H9 (cell line): Measurements from ENCODE around the gene PDE1C. TPM values are rescaled to one million over a fixed set of nuclear protein-coding genes. Genes with fewer than 3 reads are reported as not detected.

Source experiments
- DNase-seq: peaks from one replicate; pipeline ENCODE4 v3.0.0-alpha.2; 2017
- H2AFZ ChIP-seq: one replicate; pipeline ENCODE4 v1.6.1; 2013; ENCODE audit warnings: mild to moderate bottlenecking, low read length, control low read depth, moderate library complexity
- H2AK5ac ChIP-seq: 2 replicates; pipeline ENCODE4 v1.6.1; 2013; ENCODE audit warnings: low read length, control low read depth, mixed read lengths; ENCODE audit not compliant: insufficient read length
- H2BK120ac ChIP-seq: one replicate; pipeline ENCODE4 v1.6.1; 2013; ENCODE audit warnings: low read depth, mild to moderate bottlenecking, low read length, control low read depth, inconsistent platforms; ENCODE audit not compliant: poor library complexity, severe bottlenecking
- H2BK12ac ChIP-seq: 2 replicates; pipeline ENCODE4 v1.6.1; 2013; ENCODE audit warnings: low read length, control low read depth, mixed read lengths, low read depth; ENCODE audit not compliant: insufficient read length
- H2BK15ac ChIP-seq: 2 replicates; pipeline ENCODE4 v1.6.1; 2013; ENCODE audit warnings: low read depth, low read length, control low read depth
- H2BK20ac ChIP-seq: one replicate; pipeline ENCODE4 v1.6.1; 2013; ENCODE audit warnings: low read depth, mild to moderate bottlenecking, low read length, control low read depth, inconsistent platforms; ENCODE audit not compliant: poor library complexity, severe bottlenecking
- H2BK5ac ChIP-seq: 2 replicates; pipeline ENCODE4 v1.6.1; 2013; ENCODE audit warnings: low read length, control low read depth, mixed read lengths; ENCODE audit not compliant: insufficient read length
- H3K14ac ChIP-seq: 2 replicates; pipeline ENCODE4 v1.6.1; 2013; ENCODE audit warnings: low read length, control low read depth; ENCODE audit not compliant: insufficient read depth
- H3K18ac ChIP-seq: 2 replicates; pipeline ENCODE4 v1.6.1; 2013; ENCODE audit warnings: low read depth, mild to moderate bottlenecking, mixed read lengths, low read length, control low read depth; ENCODE audit not compliant: insufficient read length
- H3K23ac ChIP-seq: 2 replicates; pipeline ENCODE4 v1.6.1; 2013; ENCODE audit warnings: low read length, control low read depth, mixed read lengths, low read depth; ENCODE audit not compliant: insufficient read length
- H3K23me2 ChIP-seq: 2 replicates; pipeline ENCODE4 v1.6.1; 2013; ENCODE audit warnings: low read depth, mild to moderate bottlenecking, mixed read lengths, low read length, control low read depth; ENCODE audit not compliant: insufficient read length, poor library complexity, severe bottlenecking
- H3K27ac ChIP-seq: 2 replicates; pipeline ENCODE4 v1.5.1; 2013; ENCODE audit warnings: low read length, control low read depth, mixed read lengths, low read depth; ENCODE audit not compliant: insufficient read length
- H3K27me3 ChIP-seq: 2 replicates; pipeline ENCODE4 v1.6.1; 2013; ENCODE audit warnings: low read length, control low read depth, inconsistent platforms; ENCODE audit not compliant: insufficient read depth
- H3K4ac ChIP-seq: 2 replicates; pipeline ENCODE4 v1.6.1; 2013; ENCODE audit warnings: low read depth, mild to moderate bottlenecking, control low read depth, inconsistent platforms, low read length, moderate library complexity
- H3K4me1 ChIP-seq: 2 replicates; pipeline ENCODE4 v1.6.1; 2013; ENCODE audit warnings: low read length, control low read depth, inconsistent platforms; ENCODE audit not compliant: insufficient read depth
- H3K4me2 ChIP-seq: 2 replicates; pipeline ENCODE4 v1.6.1; 2013; ENCODE audit warnings: low read length, control low read depth, mixed read lengths; ENCODE audit not compliant: insufficient read length, insufficient read depth
- H3K56ac ChIP-seq: 2 replicates; pipeline ENCODE4 v1.6.1; 2013; ENCODE audit warnings: low read depth, mild to moderate bottlenecking, mixed read lengths, low read length, control low read depth; ENCODE audit not compliant: insufficient read length
- H3K79me1 ChIP-seq: 2 replicates; pipeline ENCODE4 v1.6.1; 2013; ENCODE audit warnings: low read depth, mild to moderate bottlenecking, moderate library complexity, low read length, control low read depth, inconsistent platforms; ENCODE audit not compliant: insufficient read depth, poor library complexity, severe bottlenecking
- H3K79me2 ChIP-seq: 2 replicates; pipeline ENCODE4 v1.6.1; 2013; ENCODE audit warnings: low read length, control low read depth, inconsistent platforms; ENCODE audit not compliant: insufficient read depth
- H3K9ac ChIP-seq: 2 replicates; pipeline ENCODE4 v1.6.1; 2013; ENCODE audit warnings: low read length, control low read depth, mixed read lengths; ENCODE audit not compliant: insufficient read length; ENCODE audit errors: extremely low read depth
- H3K9me3 ChIP-seq: one replicate; pipeline ENCODE4 v1.6.1; 2013; ENCODE audit warnings: low read depth, low read length, inconsistent platforms; ENCODE audit not compliant: control insufficient read depth
- H3T11ph ChIP-seq: one replicate; pipeline ENCODE4 v1.6.1; 2013; ENCODE audit warnings: mild to moderate bottlenecking, low read length, control low read depth, inconsistent platforms
- H4K20me1 ChIP-seq: one replicate; pipeline ENCODE4 v1.6.1; 2013; ENCODE audit not compliant: control insufficient read depth, insufficient read length, insufficient read depth
- H4K5ac ChIP-seq: 2 replicates; pipeline ENCODE4 v1.6.1; 2013; ENCODE audit warnings: low read depth, mild to moderate bottlenecking, mixed read lengths, low read length, control low read depth; ENCODE audit not compliant: insufficient read length
- H4K8ac ChIP-seq: replicated peaks from 2 replicates; pipeline ENCODE4 v1.6.1; 2013; ENCODE audit warnings: low read length, control low read depth, mixed read lengths, low read depth; ENCODE audit not compliant: insufficient read length
- H4K91ac ChIP-seq: 2 replicates; pipeline ENCODE4 v1.6.1; 2013; ENCODE audit warnings: low read depth, mild to moderate bottlenecking, moderate library complexity, mixed read lengths, low read length, control low read depth; ENCODE audit not compliant: insufficient read length
- H3K27ac Mint-ChIP-seq, 3 experiments: 2 replicates in 2 of 3; 3 replicates in 1 of 3; pipeline ENCODE4 v1.8.0; 2020 to 2021; ENCODE audit warnings: mixed read lengths in 3 of 3, mild to moderate bottlenecking in 1 of 3, moderate library complexity in 1 of 3
- H3K27me3 Mint-ChIP-seq: 2 replicates; pipeline ENCODE4 v1.8.0; 2021; ENCODE audit warnings: low read depth, mild to moderate bottlenecking, moderate library complexity, mixed read lengths
- H3K36me3 Mint-ChIP-seq, 3 experiments: 2 replicates in 2 of 3; 3 replicates in 1 of 3; pipeline ENCODE4 v1.8.0; 2020 to 2021; ENCODE audit warnings: low read depth in 3 of 3, mixed read lengths in 3 of 3; ENCODE audit not compliant: insufficient read depth in 1 of 3
- H3K4me1 Mint-ChIP-seq, 2 experiments: 2 replicates each; pipeline ENCODE4 v1.8.0; 2020; ENCODE audit warnings: mixed read lengths in 2 of 2
- H3K4me3 Mint-ChIP-seq, 2 experiments: 2 replicates in 1 of 2; 3 replicates in 1 of 2; pipeline ENCODE4 v1.8.0; 2020 to 2021; ENCODE audit warnings: mild to moderate bottlenecking in 2 of 2, mixed read lengths in 2 of 2, moderate library complexity in 1 of 2
- H3K9me3 Mint-ChIP-seq, 2 experiments: 2 replicates in 1 of 2; 3 replicates in 1 of 2; pipeline ENCODE4 v1.8.0; 2020; ENCODE audit warnings: mild to moderate bottlenecking in 2 of 2, mixed read lengths in 2 of 2, moderate library complexity in 1 of 2
- CTCF ChIP-seq: fragments of 200-600 bp; sonication (generic); conservative IDR thresholded peaks from 3 replicates; pipeline ENCODE4 v1.8.0; 2021; ENCODE audit warnings: antibody characterized with exemption, mild to moderate bottlenecking
- WGBS: extraction: QIAGEN DNeasy Blood & Tissue Kit; methylation state at CpG from one replicate; pipeline ENCODE4 v1.1.7; 2013; ENCODE audit warnings: missing lambda C conversion rate, low lambda C conversion rate, mixed read lengths; ENCODE audit not compliant: insufficient read length; ENCODE audit errors: extremely low coverage; 5-methylcytosine and 5-hydroxymethylcytosine counted together
- total RNA-seq: library from RNA; stranded (reverse); gene quantifications from 2 replicates; pipeline ENCODE4 v1.2.1, GENCODE V29; 2021

PDE1C gene
- total RNA-seq, 1 experiment from 2014 or later, result 0.17 TPM

- H3K18ac ChIP-seq, result no peak overlapping the region
- H2AK5ac ChIP-seq, result no peak overlapping the region
- H4K8ac ChIP-seq, result no peak overlapping the region
- H4K91ac ChIP-seq, result no peak overlapping the region
- no peak overlapping the region for H3K27ac Mint-ChIP-seq
- H3K79me2 ChIP-seq, result no peaks in the 10 kb centered on the region
- no peaks in the 10 kb centered on the region for H3K23me2 ChIP-seq
- no peaks in the 10 kb centered on the region for H3K79me1 ChIP-seq
- TF ChIP-seq CTCF, result no peak
- no peak overlapping the region for H3K27ac ChIP-seq
- H3K9ac ChIP-seq, result no peak overlapping the region
- WGBS, result no CpG with 5 or more reads among the region's 5 CpGs
- H4K5ac ChIP-seq, result no peak overlapping the region
- H3T11ph ChIP-seq, result no peak overlapping the region
- H3K9me3 Mint-ChIP-seq, result peaks cover 6% of the 10 kb centered on the region in 2 experiments
- H3K4me1 ChIP-seq, result peaks cover 5% of the 10 kb centered on the region; the same call in 1 of the 2 replicates
- H3K4me2 ChIP-seq, result no peak overlapping the region
- H3K9me3 ChIP-seq, result peaks cover 2% of the 10 kb centered on the region
- peaks cover 70% of the 10 kb centered on the region for H3K27me3 Mint-ChIP-seq
- no peak overlapping the region for H2BK5ac ChIP-seq
- H3K56ac ChIP-seq, result no peak overlapping the region
- peaks cover 6% of the 10 kb centered on the region in 3 experiments; a peak in 6 of 7 replicates for H3K36me3 Mint-ChIP-seq
- no peak overlapping the region for H2AFZ ChIP-seq
- DNase-seq, result no peak
- no peak overlapping the region for H3K4me3 Mint-ChIP-seq
- no peak overlapping the region for H3K4ac ChIP-seq
- H3K23ac ChIP-seq, result no peak overlapping the region
- no peak overlapping the region for H2BK12ac ChIP-seq
- peaks cover 18 to 35% of the 10 kb centered on the region in 2 experiments for H3K4me1 Mint-ChIP-seq
- peaks cover 2% of the 10 kb centered on the region; the same call in 1 of the 2 replicates for H3K27me3 ChIP-seq
- H4K20me1 ChIP-seq, result no peaks in the 10 kb centered on the region
- no peak overlapping the region for H3K14ac ChIP-seq
- no peak overlapping the region for H2BK120ac ChIP-seq
- H2BK15ac ChIP-seq, result no peak overlapping the region
- H2BK20ac ChIP-seq, result no peak overlapping the region
Measured at GRCh38 chr7:31707089-31707488, 363.1 kb downstream of the PDE1C start.
